Mesenchymal stem cell (in vitro differentiated cells and primary cell): ENCODE results near the gene GC. TPM values are rescaled to one million over a fixed set of nuclear protein-coding genes. Genes with fewer than 3 reads are reported as not detected.

ENCODE experiments used
- small RNA-seq: library from polyadenylated mRNA; stranded (forward); fragments of <200 nt; extraction: miRNeasy Mini kit (QIAGEN cat#:217004); gene quantifications from one replicate; pipeline ENCODE3, GENCODE V24; 2013; ENCODE audit warnings: low read depth

The GC gene

Small RNAs within 50 kb of the gene (small RNA-seq; reads per million reads assigned to genes)
- not detected for gene RNA5SP163
